ENCODE data around the gene RIF1.

The RIF1 gene

GRCh38 chr2:151409601-151410484, at the start of gene RIF1:
Gene RIF1 (plus strand): TSS chr2:151409902. CDS start chr2:151410424, 522 bp downstream.
- peak; percentile 61 to 82 for DNase-seq (ENCODE audit: extremely low read depth in 1 of 2, low read depth in 1 of 2)

GRCh38 chr2:151361674-151362370, 47.9 kb upstream of the RIF1 start:
- DNase-seq (ENCODE audit: extremely low read depth in 1 of 2, low read depth in 1 of 2) = no peak

- no peak for DNase-seq (ENCODE audit: extremely low read depth in 1 of 2, low read depth in 1 of 2)
These were observed 46.0 kb upstream of the RIF1 start for GRCh38 chr2:151363709-151364108.

GRCh38 chr2:151367571-151367970, 42.1 kb upstream of the RIF1 start:
- DNase-seq (ENCODE audit: extremely low read depth in 1 of 2, low read depth in 1 of 2) = no peak

GRCh38 chr2:151374436-151374835, 35.3 kb upstream of the RIF1 start:
- DNase-seq (ENCODE audit: extremely low read depth in 1 of 2, low read depth in 1 of 2) = no peak

- no peak for DNase-seq (ENCODE audit: extremely low read depth in 1 of 2, low read depth in 1 of 2)
These were observed 30.5 kb upstream of the RIF1 start for GRCh38 chr2:151379169-151379568.

GRCh38 chr2:151380580-151381235, 29.0 kb upstream of the RIF1 start:
- no peak for DNase-seq (ENCODE audit: extremely low read depth in 1 of 2, low read depth in 1 of 2)

- DNase-seq (ENCODE audit: extremely low read depth in 1 of 2, low read depth in 1 of 2) = no peak
These were observed 28.4 kb upstream of the RIF1 start for GRCh38 chr2:151381266-151381665.

GRCh38 chr2:151388011-151388410, 21.7 kb upstream of the RIF1 start:
- DNase-seq (ENCODE audit: extremely low read depth in 1 of 2, low read depth in 1 of 2) = no peak

GRCh38 chr2:151391436-151391835, 18.3 kb upstream of the RIF1 start:
- DNase-seq (ENCODE audit: extremely low read depth in 1 of 2, low read depth in 1 of 2) = no peak

- no peak for DNase-seq (ENCODE audit: extremely low read depth in 1 of 2, low read depth in 1 of 2)
These were observed 15.2 kb upstream of the RIF1 start for GRCh38 chr2:151394509-151394908.

GRCh38 chr2:151395509-151396374, 14.0 kb upstream of the RIF1 start:
- DNase-seq (ENCODE audit: extremely low read depth in 1 of 2, low read depth in 1 of 2) = no peak

GRCh38 chr2:151399981-151400380, 9.7 kb upstream of the RIF1 start:
- no peak for DNase-seq (ENCODE audit: extremely low read depth in 1 of 2, low read depth in 1 of 2)

- DNase-seq (ENCODE audit: extremely low read depth in 1 of 2, low read depth in 1 of 2) = no peak
These were observed 8.6 kb upstream of the RIF1 start for GRCh38 chr2:151401149-151401548.

GRCh38 chr2:151403914-151404313, 5.8 kb upstream of the RIF1 start:
- no peak for DNase-seq (ENCODE audit: extremely low read depth in 1 of 2, low read depth in 1 of 2)

- DNase-seq (ENCODE audit: extremely low read depth in 1 of 2, low read depth in 1 of 2) = no peak
These were observed 4.3 kb upstream of the RIF1 start for GRCh38 chr2:151405376-151405775.

GRCh38 chr2:151407281-151407680, 2.4 kb upstream of the RIF1 start:
- no peak for DNase-seq (ENCODE audit: extremely low read depth in 1 of 2, low read depth in 1 of 2)

- DNase-seq (ENCODE audit: extremely low read depth in 1 of 2, low read depth in 1 of 2) = no peak
These were observed 708 bp upstream of the RIF1 start for GRCh38 chr2:151408788-151409600.

GRCh38 chr2:151410485-151410834, 758 bp downstream of the RIF1 start:
- DNase-seq (ENCODE audit: extremely low read depth in 1 of 2, low read depth in 1 of 2) = peak in 1 of 2 donors; percentile 9

- no peak for DNase-seq (ENCODE audit: extremely low read depth in 1 of 2, low read depth in 1 of 2)
These were observed 7.9 kb downstream of the RIF1 start for GRCh38 chr2:151417650-151418049.
